ENCODE measurements around the gene UBE2D3.

DNA sequence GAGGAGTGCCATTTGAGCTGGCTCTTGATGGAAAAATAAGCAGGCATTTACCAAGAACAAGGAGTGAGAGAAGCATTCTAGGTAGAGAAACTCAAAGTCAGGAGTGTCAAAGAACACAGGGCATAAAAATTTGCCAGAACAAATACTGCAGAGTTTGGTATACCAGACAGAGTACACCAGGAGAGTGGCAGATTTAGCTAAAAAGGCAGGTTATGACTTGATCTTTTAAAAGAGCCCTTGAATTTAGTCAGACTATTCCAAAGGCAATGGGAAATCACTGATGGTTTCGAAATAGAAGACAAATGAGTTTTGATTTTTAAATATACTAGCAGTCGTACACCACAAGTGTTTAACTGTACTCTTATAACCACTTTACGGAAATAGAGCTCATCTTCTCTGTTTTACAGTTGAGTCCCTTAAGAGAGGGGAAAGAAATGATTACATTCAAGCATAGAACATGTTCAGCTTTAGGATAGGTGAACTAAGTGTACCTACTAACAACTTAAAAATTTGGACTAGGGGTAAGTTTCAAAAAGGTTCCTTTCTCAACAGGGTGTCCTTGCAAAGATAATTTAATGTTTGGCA lies 10.2 kb downstream of the UBE2D3 start:
- TF ChIP-seq CTCF (conservative IDR thresholded peaks at IDR 0.05) (no peak), ZFX (IDR thresholded peaks at IDR 0.05) (no peak)
